H9 (cell line): ENCODE results near the gene PREX1. TPM values are rescaled to one million over a fixed set of nuclear protein-coding genes. Genes with fewer than 3 reads are reported as not detected.

Source experiments
- DNase-seq: peaks from one replicate; pipeline ENCODE4 v3.0.0-alpha.2; 2017
- H2AFZ ChIP-seq: one replicate; pipeline ENCODE4 v1.6.1; 2013; ENCODE audit warnings: mild to moderate bottlenecking, low read length, control low read depth, moderate library complexity
- H2AK5ac ChIP-seq: 2 replicates; pipeline ENCODE4 v1.6.1; 2013; ENCODE audit warnings: low read length, control low read depth, mixed read lengths; ENCODE audit not compliant: insufficient read length
- H2BK120ac ChIP-seq: one replicate; pipeline ENCODE4 v1.6.1; 2013; ENCODE audit warnings: low read depth, mild to moderate bottlenecking, low read length, control low read depth, inconsistent platforms; ENCODE audit not compliant: poor library complexity, severe bottlenecking
- H2BK12ac ChIP-seq: 2 replicates; pipeline ENCODE4 v1.6.1; 2013; ENCODE audit warnings: low read length, control low read depth, mixed read lengths, low read depth; ENCODE audit not compliant: insufficient read length
- H2BK15ac ChIP-seq: 2 replicates; pipeline ENCODE4 v1.6.1; 2013; ENCODE audit warnings: low read depth, low read length, control low read depth
- H2BK20ac ChIP-seq: one replicate; pipeline ENCODE4 v1.6.1; 2013; ENCODE audit warnings: low read depth, mild to moderate bottlenecking, low read length, control low read depth, inconsistent platforms; ENCODE audit not compliant: poor library complexity, severe bottlenecking
- H2BK5ac ChIP-seq: 2 replicates; pipeline ENCODE4 v1.6.1; 2013; ENCODE audit warnings: low read length, control low read depth, mixed read lengths; ENCODE audit not compliant: insufficient read length
- H3K14ac ChIP-seq: 2 replicates; pipeline ENCODE4 v1.6.1; 2013; ENCODE audit warnings: low read length, control low read depth; ENCODE audit not compliant: insufficient read depth
- H3K18ac ChIP-seq: 2 replicates; pipeline ENCODE4 v1.6.1; 2013; ENCODE audit warnings: low read depth, mild to moderate bottlenecking, mixed read lengths, low read length, control low read depth; ENCODE audit not compliant: insufficient read length
- H3K23ac ChIP-seq: 2 replicates; pipeline ENCODE4 v1.6.1; 2013; ENCODE audit warnings: low read length, control low read depth, mixed read lengths, low read depth; ENCODE audit not compliant: insufficient read length
- H3K23me2 ChIP-seq: 2 replicates; pipeline ENCODE4 v1.6.1; 2013; ENCODE audit warnings: low read depth, mild to moderate bottlenecking, mixed read lengths, low read length, control low read depth; ENCODE audit not compliant: insufficient read length, poor library complexity, severe bottlenecking
- H3K27ac ChIP-seq: 2 replicates; pipeline ENCODE4 v1.5.1; 2013; ENCODE audit warnings: low read length, control low read depth, mixed read lengths, low read depth; ENCODE audit not compliant: insufficient read length
- H3K27me3 ChIP-seq: 2 replicates; pipeline ENCODE4 v1.6.1; 2013; ENCODE audit warnings: low read length, control low read depth, inconsistent platforms; ENCODE audit not compliant: insufficient read depth
- H3K4ac ChIP-seq: 2 replicates; pipeline ENCODE4 v1.6.1; 2013; ENCODE audit warnings: low read depth, mild to moderate bottlenecking, control low read depth, inconsistent platforms, low read length, moderate library complexity
- H3K4me1 ChIP-seq: 2 replicates; pipeline ENCODE4 v1.6.1; 2013; ENCODE audit warnings: low read length, control low read depth, inconsistent platforms; ENCODE audit not compliant: insufficient read depth
- H3K4me2 ChIP-seq: 2 replicates; pipeline ENCODE4 v1.6.1; 2013; ENCODE audit warnings: low read length, control low read depth, mixed read lengths; ENCODE audit not compliant: insufficient read length, insufficient read depth
- H3K56ac ChIP-seq: 2 replicates; pipeline ENCODE4 v1.6.1; 2013; ENCODE audit warnings: low read depth, mild to moderate bottlenecking, mixed read lengths, low read length, control low read depth; ENCODE audit not compliant: insufficient read length
- H3K79me1 ChIP-seq: 2 replicates; pipeline ENCODE4 v1.6.1; 2013; ENCODE audit warnings: low read depth, mild to moderate bottlenecking, moderate library complexity, low read length, control low read depth, inconsistent platforms; ENCODE audit not compliant: insufficient read depth, poor library complexity, severe bottlenecking
- H3K79me2 ChIP-seq: 2 replicates; pipeline ENCODE4 v1.6.1; 2013; ENCODE audit warnings: low read length, control low read depth, inconsistent platforms; ENCODE audit not compliant: insufficient read depth
- H3K9ac ChIP-seq: 2 replicates; pipeline ENCODE4 v1.6.1; 2013; ENCODE audit warnings: low read length, control low read depth, mixed read lengths; ENCODE audit not compliant: insufficient read length; ENCODE audit errors: extremely low read depth
- H3K9me3 ChIP-seq: one replicate; pipeline ENCODE4 v1.6.1; 2013; ENCODE audit warnings: low read depth, low read length, inconsistent platforms; ENCODE audit not compliant: control insufficient read depth
- H3T11ph ChIP-seq: one replicate; pipeline ENCODE4 v1.6.1; 2013; ENCODE audit warnings: mild to moderate bottlenecking, low read length, control low read depth, inconsistent platforms
- H4K20me1 ChIP-seq: one replicate; pipeline ENCODE4 v1.6.1; 2013; ENCODE audit not compliant: control insufficient read depth, insufficient read length, insufficient read depth
- H4K5ac ChIP-seq: 2 replicates; pipeline ENCODE4 v1.6.1; 2013; ENCODE audit warnings: low read depth, mild to moderate bottlenecking, mixed read lengths, low read length, control low read depth; ENCODE audit not compliant: insufficient read length
- H4K8ac ChIP-seq: replicated peaks from 2 replicates; pipeline ENCODE4 v1.6.1; 2013; ENCODE audit warnings: low read length, control low read depth, mixed read lengths, low read depth; ENCODE audit not compliant: insufficient read length
- H4K91ac ChIP-seq: 2 replicates; pipeline ENCODE4 v1.6.1; 2013; ENCODE audit warnings: low read depth, mild to moderate bottlenecking, moderate library complexity, mixed read lengths, low read length, control low read depth; ENCODE audit not compliant: insufficient read length
- H3K27ac Mint-ChIP-seq, 3 experiments: 2 replicates in 2 of 3; 3 replicates in 1 of 3; pipeline ENCODE4 v1.8.0; 2020 to 2021; ENCODE audit warnings: mixed read lengths in 3 of 3, mild to moderate bottlenecking in 1 of 3, moderate library complexity in 1 of 3
- H3K27me3 Mint-ChIP-seq: 2 replicates; pipeline ENCODE4 v1.8.0; 2021; ENCODE audit warnings: low read depth, mild to moderate bottlenecking, moderate library complexity, mixed read lengths
- H3K36me3 Mint-ChIP-seq, 3 experiments: 2 replicates in 2 of 3; 3 replicates in 1 of 3; pipeline ENCODE4 v1.8.0; 2020 to 2021; ENCODE audit warnings: low read depth in 3 of 3, mixed read lengths in 3 of 3; ENCODE audit not compliant: insufficient read depth in 1 of 3
- H3K4me1 Mint-ChIP-seq, 2 experiments: 2 replicates each; pipeline ENCODE4 v1.8.0; 2020; ENCODE audit warnings: mixed read lengths in 2 of 2
- H3K4me3 Mint-ChIP-seq, 2 experiments: 2 replicates in 1 of 2; 3 replicates in 1 of 2; pipeline ENCODE4 v1.8.0; 2020 to 2021; ENCODE audit warnings: mild to moderate bottlenecking in 2 of 2, mixed read lengths in 2 of 2, moderate library complexity in 1 of 2
- H3K9me3 Mint-ChIP-seq, 2 experiments: 2 replicates in 1 of 2; 3 replicates in 1 of 2; pipeline ENCODE4 v1.8.0; 2020; ENCODE audit warnings: mild to moderate bottlenecking in 2 of 2, mixed read lengths in 2 of 2, moderate library complexity in 1 of 2
- WGBS: extraction: QIAGEN DNeasy Blood & Tissue Kit; methylation state at CpG from one replicate; pipeline ENCODE4 v1.1.7; 2013; ENCODE audit warnings: missing lambda C conversion rate, low lambda C conversion rate, mixed read lengths; ENCODE audit not compliant: insufficient read length; ENCODE audit errors: extremely low coverage; 5-methylcytosine and 5-hydroxymethylcytosine counted together
- total RNA-seq: library from RNA; stranded (reverse); gene quantifications from 2 replicates; pipeline ENCODE4 v1.2.1, GENCODE V29; 2021
- TF ChIP-seq, protein P1 (sequence below): fragments of 200-600 bp; sonication (generic); conservative IDR thresholded peaks from 3 replicates; pipeline ENCODE4 v1.8.0; 2021; ENCODE audit warnings: antibody characterized with exemption, mild to moderate bottlenecking

The PREX1 gene
- total RNA-seq, 1 experiment from 2014 or later: 6.6 TPM

DNA sequence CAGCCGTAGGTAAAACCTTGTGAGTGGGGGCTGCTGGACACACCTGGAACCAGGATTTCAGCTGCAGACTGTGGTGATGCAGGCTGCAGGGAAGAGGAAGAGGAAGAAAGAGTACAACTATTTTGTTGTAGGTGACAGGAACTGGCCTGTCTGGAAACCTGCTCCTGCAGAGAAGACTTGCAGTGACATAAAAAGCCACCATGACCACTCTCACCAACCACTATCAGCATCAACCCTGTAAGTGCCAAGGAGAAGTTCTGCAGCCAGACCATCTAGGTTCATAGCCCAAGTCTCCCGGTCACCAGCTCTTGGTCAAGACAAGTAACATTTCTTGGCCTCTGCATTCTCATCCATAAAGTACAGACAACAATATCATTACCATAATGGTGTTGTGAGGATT, 91.2 kb downstream of the PREX1 start:
- Histone ChIP-seq H4K5ac (no peak overlapping the region), H3K9ac (no peak overlapping the region), H4K91ac (no peak overlapping the region), H3K14ac (no peak overlapping the region), H3K79me1 (no peaks in the 10 kb centered on the region), H3K23me2 (no peaks in the 10 kb centered on the region), H3K23ac (no peak overlapping the region), H4K8ac (no peak overlapping the region), H3K4me1 (no peaks in the 10 kb centered on the region), H2BK120ac (no peak overlapping the region), H2BK5ac (no peak overlapping the region), H3K9me3 (no peaks in the 10 kb centered on the region), H3K18ac (no peak overlapping the region), H2BK12ac (no peak overlapping the region), H3K56ac (no peak overlapping the region), H3K27ac (no peak overlapping the region), H3K79me2 (no peaks in the 10 kb centered on the region), H2BK20ac (no peak overlapping the region), H3K4me2 (no peak overlapping the region), H2BK15ac (no peak overlapping the region), H2AFZ (no peak overlapping the region), H3K4ac (no peak overlapping the region), H3K27me3 (no peaks in the 10 kb centered on the region), H4K20me1 (no peaks in the 10 kb centered on the region), H2AK5ac (no peak overlapping the region), H3T11ph (no peak overlapping the region)
- H3K4me3 Mint-ChIP-seq: no peak overlapping the region
- H3K27me3 Mint-ChIP-seq: no peaks in the 10 kb centered on the region
- DNase-seq: no peak
- no peaks in the 10 kb centered on the region for H3K9me3 Mint-ChIP-seq
- no peaks in the 10 kb centered on the region; a peak in 1 of 7 replicates for H3K36me3 Mint-ChIP-seq
- peak overlapping the region in 1 of 3 experiments; percentile 78; a peak in 1 of 7 replicates for H3K27ac Mint-ChIP-seq
- peaks cover 6 to 18% of the 10 kb centered on the region in 2 experiments; a peak in 3 of 4 replicates for H3K4me1 Mint-ChIP-seq
- TF ChIP-seq, protein P1, sequence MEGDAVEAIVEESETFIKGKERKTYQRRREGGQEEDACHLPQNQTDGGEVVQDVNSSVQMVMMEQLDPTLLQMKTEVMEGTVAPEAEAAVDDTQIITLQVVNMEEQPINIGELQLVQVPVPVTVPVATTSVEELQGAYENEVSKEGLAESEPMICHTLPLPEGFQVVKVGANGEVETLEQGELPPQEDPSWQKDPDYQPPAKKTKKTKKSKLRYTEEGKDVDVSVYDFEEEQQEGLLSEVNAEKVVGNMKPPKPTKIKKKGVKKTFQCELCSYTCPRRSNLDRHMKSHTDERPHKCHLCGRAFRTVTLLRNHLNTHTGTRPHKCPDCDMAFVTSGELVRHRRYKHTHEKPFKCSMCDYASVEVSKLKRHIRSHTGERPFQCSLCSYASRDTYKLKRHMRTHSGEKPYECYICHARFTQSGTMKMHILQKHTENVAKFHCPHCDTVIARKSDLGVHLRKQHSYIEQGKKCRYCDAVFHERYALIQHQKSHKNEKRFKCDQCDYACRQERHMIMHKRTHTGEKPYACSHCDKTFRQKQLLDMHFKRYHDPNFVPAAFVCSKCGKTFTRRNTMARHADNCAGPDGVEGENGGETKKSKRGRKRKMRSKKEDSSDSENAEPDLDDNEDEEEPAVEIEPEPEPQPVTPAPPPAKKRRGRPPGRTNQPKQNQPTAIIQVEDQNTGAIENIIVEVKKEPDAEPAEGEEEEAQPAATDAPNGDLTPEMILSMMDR: no peak
- no CpG with 5 or more reads among the region's 2 CpGs for WGBS
